Endothelial cell of umbilical vein (primary cell): Measurements from ENCODE around the gene POLN. TPM values are rescaled to one million over a fixed set of nuclear protein-coding genes. Genes with fewer than 3 reads are reported as not detected.

ENCODE experiments used
- BruUV-seq: library from RNA; stranded (reverse); fragments of 400-500 nt; replicated peaks from 2 replicates; lab custom pipeline; 2021; lab: Mats Ljungman, UMichigan
- CTCF ChIA-PET: fragments of 300-600, 350-600 bp; sonication (Branson Sonifier 250); formaldehyde crosslinking; loops from one replicate; lab custom pipeline; 2021; ENCODE audit warnings: antibody characterized with exemption, inconsistent platforms; lab: Charles Lee
- POLR2A ChIA-PET: fragments of 300-600, 350-600 bp; sonication (Branson Sonifier 250); formaldehyde crosslinking; loops from one replicate; lab custom pipeline; 2021; ENCODE audit warnings: antibody characterized with exemption, inconsistent platforms; lab: Charles Lee
- DNase-seq: peaks from one replicate; pipeline ENCODE4 v3.0.0-alpha.2; 2011; ENCODE audit warnings: low read depth, low spot score
- FAIRE-seq: peaks from 2 replicates; lab custom pipeline; 2011; peaks lifted over from hg19 to GRCh38; lab: Jason Lieb, UNC
- H2AFZ ChIP-seq: 2 replicates; pipeline ENCODE4 v1.6.0; 2012; ENCODE audit warnings: low read depth, low read length, control low read depth, inconsistent platforms
- H3K27ac ChIP-seq: 2 replicates; pipeline ENCODE4 v1.5.1; 2011; ENCODE audit warnings: low read depth, mild to moderate bottlenecking, control low read depth, low read length, moderate library complexity; ENCODE audit not compliant: insufficient read depth
- H3K27me3 ChIP-seq, 2 experiments: 2 replicates each; pipeline versions ENCODE4 v1.6.0 to v1.6.1; 2011; ENCODE audit warnings: low read length in 2 of 2, mixed read lengths in 1 of 2; ENCODE audit not compliant: control insufficient read depth in 2 of 2, insufficient read depth in 2 of 2
- H3K36me3 ChIP-seq, 2 experiments: 2 replicates in 1 of 2; 3 replicates in 1 of 2; pipeline ENCODE4 v1.5.1; 2011; ENCODE audit warnings: low read length in 2 of 2, mild to moderate bottlenecking in 1 of 2, moderate library complexity in 1 of 2; ENCODE audit not compliant: control insufficient read depth in 2 of 2, insufficient read depth in 2 of 2; ENCODE audit errors: extremely low read depth in 1 of 2
- H3K4me1 ChIP-seq: 3 replicates; pipeline ENCODE4 v1.5.1; 2011; ENCODE audit warnings: mild to moderate bottlenecking, low read length; ENCODE audit not compliant: control insufficient read depth, insufficient read depth; ENCODE audit errors: extremely low read depth
- H3K4me2 ChIP-seq: 2 replicates; pipeline ENCODE4 v1.6.1; 2011; ENCODE audit warnings: low read length, control low read depth, mixed read lengths; ENCODE audit not compliant: insufficient read depth
- H3K4me3 ChIP-seq, 3 experiments: fragments of 200-600 bp in 1 of 3; sonication (generic), shearing (Covaris generic) in 1 of 3; replicated peaks in 1 of 3; 2 replicates each; pipeline ENCODE4 v1.5.1; 2011 to 2016; ENCODE audit warnings: control low read depth in 3 of 3, low read length in 3 of 3, mild to moderate bottlenecking in 2 of 3, inconsistent platforms in 1 of 3, low read depth in 1 of 3, moderate library complexity in 1 of 3; ENCODE audit not compliant: insufficient read depth in 1 of 3
- H3K79me2 ChIP-seq: 2 replicates; pipeline ENCODE4 v1.6.0; 2012; ENCODE audit warnings: low read length, inconsistent platforms; ENCODE audit not compliant: control insufficient read depth, insufficient read depth
- H3K9ac ChIP-seq: replicated peaks from 2 replicates; pipeline ENCODE3; 2011; ENCODE audit warnings: low read length, control low read depth; ENCODE audit not compliant: insufficient read depth; ENCODE audit errors: extremely low read depth
- H3K9me1 ChIP-seq: replicated peaks from 3 replicates; pipeline ENCODE4 v1.6.0; 2011; ENCODE audit warnings: mild to moderate bottlenecking, low read length; ENCODE audit not compliant: control insufficient read depth, insufficient read depth; ENCODE audit errors: extremely low read depth
- H3K9me3 ChIP-seq: replicated peaks from 2 replicates; pipeline ENCODE4 v1.5.1; 2012; ENCODE audit warnings: low read length, inconsistent platforms; ENCODE audit not compliant: control insufficient read depth, insufficient read depth
- H4K20me1 ChIP-seq: replicated peaks from 2 replicates; pipeline ENCODE3; 2011; ENCODE audit warnings: mild to moderate bottlenecking, low read length; ENCODE audit not compliant: control insufficient read depth, insufficient read depth; ENCODE audit errors: extremely low read depth
- CTCF ChIP-seq, 2 donors: IDR thresholded peaks; 1 replicate in 1 of 2; 2 replicates in 1 of 2; pipeline ENCODE4 v1.5.1; 2011; ENCODE audit warnings: low read length in 2 of 2, mild to moderate bottlenecking in 2 of 2, moderate library complexity in 2 of 2, control low read depth in 1 of 2, inconsistent platforms in 1 of 2, low read depth in 1 of 2; ENCODE audit not compliant: insufficient read depth in 1 of 2; ENCODE audit errors: extremely low read depth in 1 of 2
- EZH2 ChIP-seq: IDR thresholded peaks from 2 replicates; pipeline ENCODE4 v1.6.1; 2012; ENCODE audit warnings: borderline replicate concordance, low read depth, mild to moderate bottlenecking, moderate library complexity, low read length, inconsistent platforms; ENCODE audit not compliant: severe bottlenecking
- FOS ChIP-seq: IDR thresholded peaks from 2 replicates; pipeline ENCODE4 v1.6.1; 2011; ENCODE audit warnings: mild to moderate bottlenecking, low read length, moderate library complexity, borderline replicate concordance; ENCODE audit not compliant: insufficient read depth
- GATA2 ChIP-seq: IDR thresholded peaks from 2 replicates; pipeline ENCODE4 v1.7.0; 2011; ENCODE audit warnings: low read depth, mild to moderate bottlenecking, moderate library complexity, mixed read lengths, low read length; ENCODE audit not compliant: insufficient read length, insufficient read depth
- JUN ChIP-seq: IDR thresholded peaks from 2 replicates; pipeline ENCODE4 v1.6.1; 2011; ENCODE audit warnings: borderline replicate concordance, low read depth; ENCODE audit not compliant: insufficient read length, insufficient read depth
- MYC ChIP-seq: IDR thresholded peaks from one replicate; pipeline ENCODE4 v1.6.1; 2011; ENCODE audit warnings: mild to moderate bottlenecking, low read depth, low read length
- POLR2A ChIP-seq: IDR thresholded peaks from 2 replicates; pipeline ENCODE4 v1.6.1; 2012; ENCODE audit warnings: low read depth, mild to moderate bottlenecking, control low read depth, low read length
- POLR2AphosphoS5 ChIP-seq: IDR thresholded peaks from 2 replicates; pipeline ENCODE4 v1.6.1; 2012; ENCODE audit warnings: low read depth, mild to moderate bottlenecking, control low read depth, low read length, moderate library complexity; ENCODE audit not compliant: insufficient read depth
- dilution Hi-C: fragments of 300-500 bp; cut with MboI; formaldehyde crosslinking; loops from one replicate; pipeline ENCODE4 v1.15.0; 2019; ENCODE audit warnings: low sequenced_read_pairs; ENCODE audit not compliant: extremely low pct_ligation_motif_present
- intact Hi-C: fragments of 100-400 bp; cut with micrococcal nuclease; formaldehyde crosslinking; loops from one replicate; pipeline ENCODE4 v1.10.0; 2022
- polyA plus RNA-seq, 4 experiments: library from polyadenylated mRNA; depleted of rRNA in 3 of 4; stranded (reverse) in 3 of 4; unstranded in 1 of 4; fragments of >200 nt; gene quantifications; 2 replicates each; pipeline versions ENCODE4 v1.2.1 to v1.2.3, GENCODE V29; 2011 to 2012; ENCODE audit warnings: missing spikeins in 1 of 4
- total RNA-seq: library from RNA; stranded (reverse); gene quantifications from 2 replicates; pipeline ENCODE4 v1.2.3, GENCODE V29; 2021
- TF ChIP-seq, protein P1 (sequence below): IDR thresholded peaks from 2 replicates; pipeline ENCODE4 v1.6.1; 2011; ENCODE audit not compliant: insufficient read depth, insufficient read length

The POLN gene
- total and polyA plus RNA-seq, 2 donors (not counting 3 experiments of a cell fraction or from before 2014, with no cell fraction given) = 1.3 to 4.2 TPM

GRCh38 chr4:2269618-2270163 is 27.8 kb upstream of the POLN start:
- Histone ChIP-seq H3K27ac (no peak overlapping the region), H3K36me3 (no peaks in the 10 kb centered on the region), H3K4me1 (no peaks in the 10 kb centered on the region), H3K9me3 (no peaks in the 10 kb centered on the region), H3K9ac (no peak overlapping the region), H2AFZ (no peak overlapping the region), H3K4me3 (no peak overlapping the region), H3K4me2 (no peak overlapping the region), H4K20me1 (no peaks in the 10 kb centered on the region), H3K79me2 (no peaks in the 10 kb centered on the region), H3K27me3 (no peaks in the 10 kb centered on the region), H3K9me1 (no peaks in the 10 kb centered on the region)
- no TSS peak for BruUV-seq
- FAIRE-seq (no peak), DNase-seq (no peak)
- intact Hi-C loops (no loop called here), dilution Hi-C loops (no loop called here)
- ChIA-PET POLR2A (no interaction called here), CTCF (no interaction called here)
- TF ChIP-seq, protein P1, sequence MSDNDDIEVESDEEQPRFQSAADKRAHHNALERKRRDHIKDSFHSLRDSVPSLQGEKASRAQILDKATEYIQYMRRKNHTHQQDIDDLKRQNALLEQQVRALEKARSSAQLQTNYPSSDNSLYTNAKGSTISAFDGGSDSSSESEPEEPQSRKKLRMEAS = no peak
- TF ChIP-seq MYC (no peak), JUN (no peak), POLR2AphosphoS5 (no peak), EZH2 (no peak), CTCF (IDR thresholded peaks at IDR 0.05; ENCODE audit: extremely low read depth in 1 of 2, insufficient read depth in 1 of 2, low read depth in 1 of 2, low read length in 2 of 2) (no peak), GATA2 (no peak), FOS (no peak), POLR2A (no peak)
